Activated CD8-positive, alpha-beta memory T cell treated with anti-CD3 and anti-CD28 coated beads, Interleukin-2, amount 50 U/mL, for 4 hours (primary cell): ENCODE measurements around the gene MCTP1.

ENCODE experiments used
- DNase-seq: peaks from one replicate; pipeline ENCODE4 v3.0.0-alpha.2; 2020

MCTP1 gene

DNA sequence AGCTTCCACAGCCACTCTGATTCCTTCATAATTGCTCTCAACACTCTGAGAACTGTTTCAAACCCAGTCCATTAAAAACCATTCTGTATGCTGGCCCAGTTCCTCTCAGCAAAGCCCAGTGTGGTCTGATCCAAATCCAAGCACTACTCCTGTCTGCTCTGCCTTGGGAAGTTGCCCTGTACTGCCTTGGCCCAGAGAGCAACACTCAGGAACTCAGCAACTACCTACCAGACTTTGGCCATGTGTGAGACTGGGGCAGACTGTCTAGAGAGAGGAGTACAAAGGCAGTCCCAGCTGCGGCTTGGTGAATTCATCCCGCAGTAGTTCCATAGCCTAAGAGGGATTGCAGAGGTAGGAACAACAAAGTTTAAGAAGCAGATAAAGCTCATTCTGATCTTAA lies 214.4 kb downstream of the MCTP1 start:
- no peak for DNase-seq

- no peak for DNase-seq
These were observed 214.9 kb downstream of the MCTP1 start for GRCh38 chr5:95069948-95070347.

- no peak for DNase-seq
These were observed 215.9 kb downstream of the MCTP1 start for GRCh38 chr5:95069021-95069420.

- no peak for DNase-seq
These were observed 216.5 kb downstream of the MCTP1 start for GRCh38 chr5:95068289-95068910.

DNA sequence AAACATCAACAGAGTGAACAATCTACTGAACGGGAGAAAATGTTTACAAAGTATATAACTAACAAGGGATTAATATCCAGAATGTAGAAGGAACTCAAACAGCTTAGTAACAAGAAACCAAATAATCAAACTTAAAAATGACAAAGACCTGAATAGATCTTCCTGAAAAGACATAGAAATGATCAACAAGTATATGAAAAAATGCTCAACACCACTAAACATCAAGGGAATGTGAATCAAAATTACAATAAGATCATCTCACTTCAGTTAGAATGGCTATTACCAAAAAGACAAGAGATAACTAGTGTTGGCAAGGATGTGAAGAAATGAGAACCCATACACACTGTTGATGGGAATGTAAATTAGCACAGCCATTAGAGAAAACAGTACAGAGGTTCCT lies 218.8 kb downstream of the MCTP1 start:
- DNase-seq: no peak

- DNase-seq: no peak
These were observed 221.4 kb downstream of the MCTP1 start for GRCh38 chr5:95063492-95063891.

DNA sequence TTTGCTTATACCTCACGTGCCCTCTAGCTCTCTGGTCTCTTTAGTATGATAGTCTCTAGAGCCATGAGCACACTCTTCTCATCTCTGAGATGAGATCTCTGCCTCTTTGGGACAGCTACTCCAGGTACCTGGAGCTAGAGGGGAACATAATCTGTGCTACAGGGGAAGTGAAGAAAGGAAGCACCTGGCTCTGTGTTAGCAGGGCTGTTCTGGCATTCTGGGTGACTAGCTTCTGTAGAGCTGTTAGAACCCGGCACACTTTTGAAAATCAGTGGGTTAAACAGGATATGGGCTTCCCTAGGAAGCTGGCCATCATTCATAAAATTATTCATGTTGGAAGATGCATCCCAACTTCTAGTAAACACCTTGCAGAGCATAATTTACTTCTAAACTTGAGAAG lies 224.8 kb downstream of the MCTP1 start:
- DNase-seq: no peak

- DNase-seq: no peak
These were observed 225.3 kb downstream of the MCTP1 start for GRCh38 chr5:95059636-95060035.

DNA sequence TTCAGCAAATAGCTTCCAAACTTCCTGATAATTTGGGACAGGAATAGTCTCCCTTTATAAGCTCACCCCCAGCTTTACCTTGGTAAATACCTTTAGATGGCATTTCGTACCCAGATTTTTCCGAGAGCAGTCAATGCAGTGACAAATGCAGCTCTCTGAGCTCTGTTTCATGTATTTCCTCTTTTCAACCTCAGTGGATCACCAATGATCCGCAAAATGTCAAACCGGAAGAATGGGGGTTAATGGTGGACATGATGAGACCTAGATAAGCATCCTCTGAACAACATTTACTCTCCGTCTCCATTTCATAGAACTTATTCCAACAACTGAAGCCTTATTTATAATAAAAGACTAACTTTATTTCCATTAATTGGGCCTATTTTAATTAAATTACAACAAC lies 227.3 kb downstream of the MCTP1 start:
- no peak for DNase-seq

DNA sequence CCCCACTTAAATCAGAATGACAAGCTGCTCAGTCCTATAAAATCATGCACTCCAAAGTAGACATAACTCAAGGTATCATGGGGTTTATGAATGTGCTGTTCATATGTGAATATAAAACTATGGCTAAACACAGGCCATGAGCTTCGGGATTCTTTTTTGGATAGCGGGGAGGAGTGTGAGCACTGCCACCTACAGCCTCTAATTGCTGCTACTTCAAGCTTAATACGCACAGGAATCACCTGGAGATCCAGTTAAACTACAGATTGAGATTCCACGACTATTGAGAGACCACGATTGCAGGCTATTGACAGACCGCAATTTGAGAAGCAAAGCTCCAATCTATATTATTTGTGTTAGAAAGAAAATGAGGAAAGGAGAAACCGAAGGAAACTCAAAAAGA lies 231.6 kb downstream of the MCTP1 start:
- DNase-seq: no peak

GRCh38 chr5:95050708-95051107 lies 234.2 kb downstream of the MCTP1 start:
- DNase-seq: no peak

GRCh38 chr5:95048628-95049027 lies 236.3 kb downstream of the MCTP1 start:
- no peak for DNase-seq

DNA sequence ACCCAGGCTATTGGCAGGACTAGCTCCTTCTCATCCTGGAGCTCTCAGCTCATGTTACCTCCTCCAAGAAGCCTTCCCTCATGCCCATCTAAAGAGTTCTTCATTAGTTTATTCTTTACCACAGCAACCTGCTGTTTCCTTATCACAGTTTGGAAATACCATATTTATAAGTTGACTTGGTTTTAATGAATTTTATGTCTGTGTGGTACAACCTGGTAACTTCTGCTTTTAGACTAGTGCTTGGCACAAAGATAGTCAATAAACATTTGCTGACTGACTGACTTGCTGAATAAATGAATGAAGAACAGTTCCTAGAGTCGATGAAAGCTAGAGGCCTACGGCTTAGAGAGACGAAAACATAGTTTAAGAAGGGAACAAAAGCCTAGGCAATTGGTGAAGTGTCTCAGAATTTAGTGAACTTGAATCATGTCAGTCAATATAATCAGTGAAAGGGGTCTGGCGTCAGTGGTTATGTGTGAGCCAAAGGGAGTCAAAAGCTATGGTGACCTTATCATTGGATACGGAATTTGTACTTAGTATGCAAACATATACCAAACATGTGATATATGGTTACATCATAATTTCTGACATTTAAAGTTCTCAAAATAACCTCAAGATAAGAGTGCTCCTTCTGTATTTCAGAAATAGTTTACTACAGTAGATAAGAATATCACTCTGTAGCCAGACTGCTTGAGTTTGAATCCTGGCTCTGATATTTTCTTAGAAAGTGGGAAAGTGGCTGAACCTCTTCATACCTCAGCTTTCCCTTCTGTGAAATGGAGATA lies 239.5 kb downstream of the MCTP1 start:
- DNase-seq: no peak

GRCh38 chr5:95044096-95044495 lies 240.8 kb downstream of the MCTP1 start:
- no peak for DNase-seq

GRCh38 chr5:95043648-95044047 lies 241.2 kb downstream of the MCTP1 start:
- DNase-seq: no peak

DNA sequence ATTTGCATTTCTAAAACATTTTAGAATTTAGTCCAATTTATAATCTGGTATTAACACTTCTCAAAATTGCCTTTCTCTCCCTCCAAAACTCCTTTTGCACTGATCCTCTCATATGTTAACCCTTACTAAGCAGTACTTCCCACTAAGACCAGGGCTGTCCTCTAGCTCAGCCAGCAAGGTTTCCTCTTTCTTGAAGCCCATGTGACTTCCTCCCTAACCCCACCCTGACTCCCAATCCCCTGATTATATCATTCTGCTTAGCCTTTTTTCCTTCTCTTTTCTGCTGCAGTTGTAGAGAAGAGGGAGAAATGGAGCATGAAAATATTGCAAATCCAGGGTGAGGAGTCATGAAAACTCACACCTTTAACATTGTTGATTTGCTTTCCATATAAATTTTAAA lies 241.7 kb downstream of the MCTP1 start:
- DNase-seq: no peak

GRCh38 chr5:95042037-95042436 lies 242.9 kb downstream of the MCTP1 start:
- DNase-seq: no peak

- DNase-seq: no peak
These were observed 248.8 kb downstream of the MCTP1 start for GRCh38 chr5:95035891-95036685.

DNA sequence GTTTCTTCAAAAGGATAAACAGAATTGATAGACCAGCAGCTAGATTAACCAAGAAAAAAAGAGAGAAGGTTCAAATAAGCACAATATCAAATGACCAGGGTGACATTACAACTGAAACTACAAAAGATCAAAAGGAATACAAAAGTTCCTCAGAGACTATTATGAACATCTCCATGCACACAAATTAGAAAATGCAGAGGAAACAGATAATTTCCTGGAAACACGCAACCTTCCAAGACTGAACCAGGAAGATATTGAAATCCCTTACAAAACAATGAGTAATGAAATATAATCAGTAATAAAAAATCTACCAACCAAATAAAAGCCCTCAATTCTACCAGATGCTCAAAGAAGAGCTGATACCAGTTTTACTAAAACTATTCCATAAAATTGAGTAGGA lies 252.1 kb downstream of the MCTP1 start:
- no peak for DNase-seq

DNA sequence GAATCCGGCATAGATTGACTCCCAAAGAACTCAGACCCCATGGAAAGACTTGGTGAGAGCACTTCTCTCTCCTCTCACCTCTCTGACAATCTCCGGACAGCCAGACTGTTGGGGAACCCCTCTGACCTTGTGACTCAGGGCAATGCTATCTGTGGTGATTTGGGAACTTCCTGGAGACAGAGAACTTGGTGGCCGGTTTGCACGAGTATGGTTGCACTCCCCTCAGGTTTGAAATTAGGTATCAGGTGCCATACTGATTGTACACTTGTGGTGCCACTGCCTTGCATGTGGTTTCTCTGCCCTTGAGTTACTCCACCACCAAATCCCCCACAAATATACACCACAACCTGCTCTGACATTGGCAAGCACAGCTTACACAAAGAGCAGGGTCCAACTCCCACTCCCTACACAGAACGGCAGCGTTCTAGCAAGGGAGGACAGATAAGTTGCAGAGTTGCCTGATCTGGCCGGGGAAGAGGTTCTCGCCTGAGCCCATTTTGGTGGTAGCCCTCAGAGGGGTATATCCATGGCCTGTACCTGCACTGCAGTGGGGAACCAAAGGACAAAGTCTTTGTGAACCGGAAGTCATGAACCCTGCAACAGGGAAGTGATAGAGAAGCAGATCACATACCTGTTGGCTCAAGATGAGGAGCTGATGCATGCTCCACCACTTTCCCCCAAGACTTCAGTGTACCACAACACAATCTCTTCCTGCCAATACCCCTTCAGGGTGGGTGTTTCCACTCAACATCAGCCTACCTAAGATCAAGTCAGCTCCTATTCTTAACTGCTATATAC lies 255.1 kb downstream of the MCTP1 start:
- DNase-seq: no peak

DNA sequence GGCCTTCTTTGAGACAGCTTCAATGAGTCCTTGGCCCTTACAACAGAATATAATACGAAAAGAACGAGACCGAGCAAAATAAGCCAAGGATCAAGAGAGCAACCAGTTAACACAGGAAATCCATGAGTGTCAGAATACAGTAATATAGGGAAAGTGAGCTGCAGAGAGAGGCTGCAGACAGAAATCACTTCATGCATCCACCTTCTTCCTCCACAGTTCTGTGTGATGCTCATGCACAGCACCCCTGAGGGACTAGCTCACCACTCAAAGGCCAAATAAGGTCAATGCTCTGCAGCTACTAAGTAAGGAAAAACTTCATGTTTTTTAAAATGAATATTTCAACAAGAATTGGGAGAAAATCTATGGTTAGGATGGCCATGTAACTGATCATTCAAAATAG lies 257.1 kb downstream of the MCTP1 start:
- no peak for DNase-seq

DNA sequence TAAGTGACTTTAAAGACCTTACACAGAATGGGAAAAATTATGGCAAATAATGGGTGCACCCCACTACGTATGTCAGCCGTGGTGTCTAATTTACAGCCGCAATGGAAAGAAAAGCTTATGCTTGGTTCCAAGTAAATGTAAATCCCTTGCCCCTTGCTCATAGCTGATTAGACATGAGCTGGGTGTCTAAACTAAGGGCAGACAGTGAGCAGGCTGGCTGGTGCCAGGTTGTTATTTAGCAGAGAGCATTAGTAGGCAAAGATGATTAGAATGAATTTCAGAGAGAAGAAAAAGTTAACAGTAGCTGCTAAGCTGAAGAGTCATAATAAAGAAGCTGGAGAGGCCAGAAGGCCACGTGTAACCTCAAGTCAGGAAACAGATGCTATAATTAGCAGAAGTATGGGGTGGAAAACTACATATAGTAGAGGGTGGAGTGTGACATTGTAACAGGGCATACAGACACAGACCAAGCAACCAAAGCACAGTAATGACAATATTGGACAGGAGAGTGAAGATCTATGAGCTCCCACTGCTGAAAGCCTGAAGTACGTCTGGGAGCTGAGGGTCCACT lies 257.7 kb downstream of the MCTP1 start:
- no peak for DNase-seq

DNA sequence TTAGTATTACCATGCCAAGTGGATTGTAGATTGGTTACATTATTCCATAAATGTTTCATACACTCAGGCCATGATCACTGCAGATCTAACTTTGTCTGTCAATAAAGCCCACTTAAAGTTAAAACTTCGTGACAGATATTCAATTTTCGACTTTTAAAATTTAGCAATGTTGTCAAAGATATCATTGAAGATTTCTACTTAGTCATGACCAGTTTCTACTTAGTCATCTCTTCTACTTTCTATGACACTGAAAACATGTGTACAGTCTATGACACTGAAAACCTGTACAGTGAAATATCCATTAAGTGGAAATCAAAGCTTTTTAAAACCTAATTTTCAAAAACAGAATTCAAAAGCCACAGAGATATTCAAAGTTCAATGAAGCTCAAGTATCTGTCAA lies 258.2 kb downstream of the MCTP1 start:
- DNase-seq: no peak
